ENCODE data around the gene ITPKC. TPM values are rescaled to one million over a fixed set of nuclear protein-coding genes. Genes with fewer than 3 reads are reported as not detected.

The ITPKC gene
- total and polyA plus RNA-seq, 10 of the 15 experiments (the other 5 are each of a cell fraction or from before 2014, with no cell fraction given) = 0.03 to 6.4 (median 3.5) TPM

DNA sequence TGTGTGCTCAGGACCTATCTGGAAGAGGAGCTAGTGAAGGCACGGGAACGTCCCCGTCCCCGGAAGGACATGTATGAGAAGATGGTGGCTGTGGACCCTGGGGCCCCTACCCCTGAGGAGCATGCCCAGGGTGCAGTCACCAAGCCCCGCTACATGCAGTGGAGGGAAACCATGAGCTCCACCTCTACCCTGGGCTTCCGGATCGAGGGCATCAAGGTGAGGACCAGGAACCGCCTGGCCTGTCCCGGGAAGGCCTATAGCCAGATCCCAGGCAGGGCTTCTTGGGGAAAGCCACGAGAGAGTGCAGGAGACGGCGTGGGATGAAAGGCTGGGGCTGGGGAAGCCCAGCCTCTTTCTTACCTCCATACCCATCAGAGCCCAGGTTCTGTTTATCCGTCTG lies 16.2 kb downstream of the ITPKC start:
- Histone ChIP-seq H3K4me3 (no peak overlapping the region), H3K4me1 (ENCODE audit: control insufficient read depth, insufficient read depth, low read length) (no peaks in the 10 kb centered on the region), H3K9ac (ENCODE audit: control insufficient read depth, insufficient read depth, low read length) (no peak overlapping the region), H3K36me3 (ENCODE audit: control insufficient read depth in 2 of 2, insufficient read depth in 2 of 2, low read length in 1 of 2) (peaks cover 1 to 3% of the 10 kb centered on the region in 2 experiments; a peak in 3 of 4 replicates), H2AFZ (ENCODE audit: control insufficient read depth, low read depth, low read length) (no peak overlapping the region), H4K20me1 (ENCODE audit: control insufficient read depth, insufficient read depth) (no peaks in the 10 kb centered on the region), H3K9me3 (replicated peaks; ENCODE audit: control insufficient read depth, insufficient read depth, low read length) (no peaks in the 10 kb centered on the region), H3K79me2 (ENCODE audit: control insufficient read depth, insufficient read depth, low read length) (no peaks in the 10 kb centered on the region), H3K27ac (ENCODE audit: control insufficient read depth, insufficient read depth) (no peak overlapping the region), H3K27me3 (replicated peaks in 1 of 2; ENCODE audit: control insufficient read depth in 2 of 2, insufficient read depth in 2 of 2, low read length in 1 of 2) (no peaks in the 10 kb centered on the region), H3K4me2 (ENCODE audit: control insufficient read depth, insufficient read depth) (no peak overlapping the region)
- ATAC-seq = no peak
- ChIA-PET SMC1A (ENCODE audit: uncharacterized antibody, unreplicated experiment) (no interaction called here), POLR2A (interaction anchor here (1.1 kb wide), 1 partner anchor 21 kb away, joined by 5 read pairs; no protein-coding TSS in a partner anchor), CTCF (interaction anchor here (0.8 to 2.5 kb wide), 3 partner anchors 12 to 86 kb away, joined by 3 to 9 read pairs (median 3); no protein-coding TSS in a partner anchor), RAD21 (ENCODE audit: unreplicated experiment) (no interaction called here)
- intact Hi-C loops (cut with micrococcal nuclease; ENCODE audit: unreplicated experiment) (no loop called here), in situ Hi-C loops (cut with MboI) (no loop called here)
- no TSS peak for BruUV-seq (replicated peaks)
- no peak for TF ChIP-seq RCOR1 (conservative IDR thresholded peaks at IDR 0.05; ENCODE audit: low read depth, low read length)
- no peak for TF ChIP-seq ESRRA (IDR thresholded peaks at IDR 0.05; ENCODE audit: low read length)
- TF ChIP-seq EP300 (IDR thresholded peaks at IDR 0.05; ENCODE audit: borderline replicate concordance in 1 of 2, control insufficient read depth in 1 of 2, low read depth in 2 of 2, low read length in 2 of 2) = no peak
- no peak for TF ChIP-seq ZNF622 (IDR thresholded peaks at IDR 0.05)
- TF ChIP-seq SREBF1 (IDR thresholded peaks at IDR 0.05; ENCODE audit: low read length) = no peak
- TF ChIP-seq BHLHE40 (IDR thresholded peaks at IDR 0.05; ENCODE audit: borderline replicate concordance in 1 of 2, low read depth in 2 of 2, low read length in 1 of 2) = no peak
- TF ChIP-seq POLR2AphosphoS2 (IDR thresholded peaks at IDR 0.05; ENCODE audit: low read depth, low read length) = no peak
- no peak for TF ChIP-seq RELA (IDR thresholded peaks at IDR 0.05; ENCODE audit: borderline replicate concordance, partially characterized antibody)
- no peak for TF ChIP-seq NFYB (IDR thresholded peaks at IDR 0.05; ENCODE audit: insufficient read depth, low read depth, low read length)
- TF ChIP-seq RB1 (IDR thresholded peaks at IDR 0.05; ENCODE audit: borderline replicate concordance) = no peak
- no peak for TF ChIP-seq CHD1 (IDR thresholded peaks at IDR 0.05; ENCODE audit: low read depth, low read length)
- TF ChIP-seq, protein P1, sequence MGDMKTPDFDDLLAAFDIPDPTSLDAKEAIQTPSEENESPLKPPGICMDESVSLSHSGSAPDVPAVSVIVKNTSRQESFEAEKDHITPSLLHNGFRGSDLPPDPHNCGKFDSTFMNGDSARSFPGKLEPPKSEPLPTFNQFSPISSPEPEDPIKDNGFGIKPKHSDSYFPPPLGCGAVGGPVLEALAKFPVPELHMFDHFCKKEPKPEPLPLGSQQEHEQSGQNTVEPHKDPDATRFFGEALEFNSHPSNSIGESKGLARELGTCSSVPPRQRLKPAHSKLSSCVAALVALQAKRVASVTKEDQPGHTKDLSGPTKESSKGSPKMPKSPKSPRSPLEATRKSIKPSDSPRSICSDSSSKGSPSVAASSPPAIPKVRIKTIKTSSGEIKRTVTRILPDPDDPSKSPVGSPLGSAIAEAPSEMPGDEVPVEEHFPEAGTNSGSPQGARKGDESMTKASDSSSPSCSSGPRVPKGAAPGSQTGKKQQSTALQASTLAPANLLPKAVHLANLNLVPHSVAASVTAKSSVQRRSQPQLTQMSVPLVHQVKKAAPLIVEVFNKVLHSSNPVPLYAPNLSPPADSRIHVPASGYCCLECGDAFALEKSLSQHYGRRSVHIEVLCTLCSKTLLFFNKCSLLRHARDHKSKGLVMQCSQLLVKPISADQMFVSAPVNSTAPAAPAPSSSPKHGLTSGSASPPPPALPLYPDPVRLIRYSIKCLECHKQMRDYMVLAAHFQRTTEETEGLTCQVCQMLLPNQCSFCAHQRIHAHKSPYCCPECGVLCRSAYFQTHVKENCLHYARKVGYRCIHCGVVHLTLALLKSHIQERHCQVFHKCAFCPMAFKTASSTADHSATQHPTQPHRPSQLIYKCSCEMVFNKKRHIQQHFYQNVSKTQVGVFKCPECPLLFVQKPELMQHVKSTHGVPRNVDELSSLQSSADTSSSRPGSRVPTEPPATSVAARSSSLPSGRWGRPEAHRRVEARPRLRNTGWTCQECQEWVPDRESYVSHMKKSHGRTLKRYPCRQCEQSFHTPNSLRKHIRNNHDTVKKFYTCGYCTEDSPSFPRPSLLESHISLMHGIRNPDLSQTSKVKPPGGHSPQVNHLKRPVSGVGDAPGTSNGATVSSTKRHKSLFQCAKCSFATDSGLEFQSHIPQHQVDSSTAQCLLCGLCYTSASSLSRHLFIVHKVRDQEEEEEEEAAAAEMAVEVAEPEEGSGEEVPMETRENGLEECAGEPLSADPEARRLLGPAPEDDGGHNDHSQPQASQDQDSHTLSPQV (IDR thresholded peaks at IDR 0.05) = no peak
- no peak for TF ChIP-seq NR2C2 (IDR thresholded peaks at IDR 0.05; ENCODE audit: borderline replicate concordance, control insufficient read depth, insufficient read length, low read depth)
- no peak for TF ChIP-seq TCF3 (IDR thresholded peaks at IDR 0.05; ENCODE audit: borderline replicate concordance, insufficient read depth, low read depth, low read length)
- TF ChIP-seq PML (IDR thresholded peaks at IDR 0.05; ENCODE audit: low read length) = no peak
- no peak for TF ChIP-seq STAT3 (IDR thresholded peaks at IDR 0.05; ENCODE audit: low read depth, low read length)
- no peak for TF ChIP-seq ZNF24 (IDR thresholded peaks at IDR 0.05)
- TF ChIP-seq BACH1 (IDR thresholded peaks at IDR 0.05; ENCODE audit: borderline replicate concordance) = no peak
- FAIRE-seq = no peak
- DNase-seq (ENCODE audit: low read depth, low spot score) = no peak
- 89% methylated on average over 13 of the region's 13 CpGs for WGBS (ENCODE audit: insufficient coverage, insufficient replicate concordance, low lambda C conversion rate, missing lambda C conversion rate)

Measured in GM12878 (cell line).